Left renal pelvis (tissue), 4 donors: Measurements from ENCODE around the gene CCSER1. TPM values are rescaled to one million over a fixed set of nuclear protein-coding genes. Genes with fewer than 3 reads are reported as not detected.
"Not testable (repeated sequence)": the region's sequence is repeated elsewhere in the genome, so short reads cannot be mapped to it uniquely, and the experiment has no call there.

Source experiments
- DNase-seq, 4 donors: peaks; one replicate each; pipeline ENCODE4 v3.0.0-alpha.2; 2013; ENCODE audit warnings: low read depth in 4 of 4, low spot score in 3 of 4
- polyA plus RNA-seq, 4 donors: library from polyadenylated mRNA; unstranded; fragments of 120-200 nt; gene quantifications; one replicate each; pipeline ENCODE4 v1.2.1, GENCODE V29; 2013; ENCODE audit not compliant: insufficient read length in 4 of 4

The CCSER1 gene
- polyA plus RNA-seq, 4 donors, result 0.60 to 23.4 (median 18.5) TPM

GRCh38 chr4:91108751-91109150, 981.6 kb downstream of the CCSER1 start:
- no peak for DNase-seq

GRCh38 chr4:91111556-91111955, 984.4 kb downstream of the CCSER1 start:
- no peak for DNase-seq

GRCh38 chr4:91113130-91113706, 986.0 kb downstream of the CCSER1 start:
- DNase-seq, result no peak

GRCh38 chr4:91114386-91114785, 987.2 kb downstream of the CCSER1 start:
- DNase-seq, result no peak

GRCh38 chr4:91116861-91117260, 989.7 kb downstream of the CCSER1 start:
- no peak for DNase-seq

GRCh38 chr4:91118597-91118996, 991.4 kb downstream of the CCSER1 start:
- no peak for DNase-seq

- no peak for DNase-seq
Measured at GRCh38 chr4:91123742-91124141, 996.5 kb downstream of the CCSER1 start.

GRCh38 chr4:91127192-91127591, 1000.0 kb downstream of the CCSER1 start:
- no peak for DNase-seq

GRCh38 chr4:91127831-91128230, 1000.6 kb downstream of the CCSER1 start:
- DNase-seq, result no peak

- no peak for DNase-seq
Measured at GRCh38 chr4:91128519-91128918, 1001.3 kb downstream of the CCSER1 start.

- no peak for DNase-seq
Measured at GRCh38 chr4:91147067-91147466, 1019.9 kb downstream of the CCSER1 start.

GRCh38 chr4:91154041-91154440, 1026.8 kb downstream of the CCSER1 start:
- not testable (repeated sequence) for DNase-seq

GRCh38 chr4:91167864-91168653, 1040.9 kb downstream of the CCSER1 start:
- not testable (repeated sequence) for DNase-seq

- no peak for DNase-seq
Measured at GRCh38 chr4:91170768-91171167, 1043.6 kb downstream of the CCSER1 start.

- DNase-seq, result no peak
Measured at GRCh38 chr4:91171217-91171616, 1044.0 kb downstream of the CCSER1 start.

- not testable (repeated sequence) for DNase-seq
Measured at GRCh38 chr4:91185061-91185460, 1057.9 kb downstream of the CCSER1 start.

- DNase-seq, result no peak
Measured at GRCh38 chr4:91198951-91199350, 1071.8 kb downstream of the CCSER1 start.

GRCh38 chr4:91207535-91207934, 1080.3 kb downstream of the CCSER1 start:
- DNase-seq, result no peak

- DNase-seq, result no peak
Measured at GRCh38 chr4:91212211-91212610, 1085.0 kb downstream of the CCSER1 start.

- DNase-seq, result not testable (repeated sequence)
Measured at GRCh38 chr4:91217831-91218403, 1090.7 kb downstream of the CCSER1 start.

- DNase-seq, result no peak
Measured at GRCh38 chr4:91220315-91220714, 1093.1 kb downstream of the CCSER1 start.

GRCh38 chr4:91222014-91222413, 1094.8 kb downstream of the CCSER1 start:
- no peak for DNase-seq
